GM18951 (cell line): ENCODE results near the gene CCDC88C.
"Not testable (repeated sequence)": the region's sequence is repeated elsewhere in the genome, so short reads cannot be mapped to it uniquely, and the experiment has no call there.

ENCODE experiments used
- POLR2A ChIP-seq: IDR thresholded peaks from 4 replicates; pipeline ENCODE4 v1.6.1; 2011; ENCODE audit warnings: mild to moderate bottlenecking; ENCODE audit not compliant: insufficient read length, insufficient read depth; ENCODE audit errors: extremely low read depth
- in situ Hi-C: fragments of 300-500 bp; cut with MboI; formaldehyde crosslinking; loops from one replicate; pipeline ENCODE4 v1.12.0; 2022; ENCODE audit warnings: low sequenced_read_pairs, mixed read lengths, inconsistent platforms; ENCODE audit not compliant: unreplicated experiment

The CCDC88C gene

DNA sequence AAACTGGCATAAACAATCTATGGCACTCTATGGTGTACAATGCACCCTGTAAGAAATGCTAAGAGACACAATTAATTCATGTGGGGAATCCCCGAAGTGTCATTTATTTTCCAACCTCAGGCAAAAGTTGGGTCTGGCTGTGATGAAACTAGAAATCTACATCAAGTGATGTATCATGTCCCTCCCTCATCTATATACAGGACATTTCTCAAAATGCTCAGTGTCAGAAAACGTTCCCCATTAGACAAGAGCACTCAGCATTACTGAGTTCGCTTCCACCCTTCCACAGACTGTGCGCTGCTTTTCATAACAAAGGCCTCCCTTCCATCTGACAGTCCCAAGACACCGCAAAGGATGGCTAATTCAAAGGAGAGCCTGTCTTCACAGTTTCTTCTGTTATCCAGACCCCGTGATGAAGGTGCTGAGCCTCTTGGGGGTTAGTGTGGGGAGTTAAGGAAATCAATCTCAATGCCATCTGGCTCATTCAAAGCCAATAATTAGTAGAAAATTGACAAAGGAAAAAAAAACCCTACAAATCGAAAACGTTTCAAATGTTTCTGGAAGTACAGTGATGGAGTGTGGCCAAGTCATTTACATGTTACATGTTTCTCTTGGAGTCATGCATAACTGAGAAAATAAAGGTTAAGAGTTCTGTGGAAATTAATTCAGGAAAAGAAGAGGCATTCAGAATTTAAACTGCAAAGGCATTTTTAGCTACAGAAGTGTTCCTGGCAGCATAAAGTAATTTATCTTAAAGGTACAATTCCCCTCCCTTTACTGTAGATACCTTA lies 7.5 kb downstream of the CCDC88C start:
- in situ Hi-C loops: no loop called here
- TF ChIP-seq POLR2A: no peak

GRCh38 chr14:91409240-91409639 lies 8.4 kb downstream of the CCDC88C start:
- in situ Hi-C loops: not testable (repeated sequence)

DNA sequence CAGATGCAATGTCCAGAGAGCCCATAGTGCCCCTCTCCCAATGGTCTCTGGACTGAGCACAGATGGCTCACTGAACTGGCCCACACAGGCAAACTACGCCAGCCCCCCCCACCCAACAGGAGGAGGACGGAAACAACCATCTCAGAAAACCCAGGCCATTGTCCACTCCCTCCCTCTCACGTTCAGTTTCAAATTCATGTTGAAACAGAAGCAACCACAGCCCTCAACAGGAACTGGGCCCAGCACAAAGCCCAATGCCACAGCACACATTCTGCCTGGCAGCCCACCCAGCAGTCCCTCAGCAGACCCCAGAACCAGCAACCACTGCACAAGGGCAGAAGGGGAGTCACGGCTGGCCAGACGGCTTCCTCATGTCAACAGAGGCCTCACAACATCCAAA lies 10.6 kb downstream of the CCDC88C start:
- no peak for TF ChIP-seq POLR2A
- in situ Hi-C loops: no loop called here

DNA sequence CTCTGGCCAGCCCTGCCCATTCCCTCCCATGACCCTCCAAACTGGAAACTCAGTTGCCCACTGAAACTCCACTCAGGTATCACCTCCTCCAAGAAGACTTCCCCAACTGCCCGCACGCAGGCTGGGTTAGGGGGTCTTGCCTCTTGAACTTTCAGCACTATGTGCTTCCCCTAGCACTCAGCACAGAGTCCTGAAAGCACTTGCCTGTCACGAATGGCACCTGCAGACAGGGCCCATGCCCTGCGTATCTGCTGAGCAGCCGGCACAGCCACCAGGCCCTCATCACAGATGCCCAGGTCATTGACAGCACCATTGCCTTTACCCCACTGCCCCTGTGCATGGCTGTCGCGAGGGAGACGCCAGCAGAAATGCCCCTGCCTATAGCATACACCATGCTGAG lies 11.2 kb downstream of the CCDC88C start:
- TF ChIP-seq POLR2A: no peak
- in situ Hi-C loops: no loop called here

- TF ChIP-seq POLR2A: no peak
- in situ Hi-C loops: no loop called here
These were observed 11.7 kb downstream of the CCDC88C start for GRCh38 chr14:91405724-91406435.

DNA sequence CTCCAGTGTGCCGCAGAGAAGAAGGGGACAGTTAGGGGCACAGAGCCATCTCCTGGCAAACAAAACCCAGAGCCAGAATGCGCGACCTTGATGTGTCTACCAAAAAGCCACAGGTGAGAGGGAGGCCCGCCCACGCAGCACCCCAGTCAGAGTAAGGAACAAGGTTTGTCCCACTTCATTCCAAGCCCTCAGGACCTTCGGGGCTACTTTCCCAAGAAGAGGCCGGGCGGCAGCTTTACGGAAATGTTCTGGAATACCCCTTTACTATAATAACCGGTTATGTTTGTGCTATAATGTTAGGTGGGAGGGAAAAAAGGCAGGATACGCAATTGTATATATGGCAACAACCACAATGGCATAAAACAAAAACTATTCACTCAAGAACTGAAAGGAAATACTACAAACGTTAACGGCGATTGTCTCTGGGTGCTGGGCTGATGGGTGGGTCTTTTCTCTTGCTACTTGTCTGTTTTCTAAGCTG lies 12.3 kb downstream of the CCDC88C start:
- no peak for TF ChIP-seq POLR2A
- in situ Hi-C loops: no loop called here

DNA sequence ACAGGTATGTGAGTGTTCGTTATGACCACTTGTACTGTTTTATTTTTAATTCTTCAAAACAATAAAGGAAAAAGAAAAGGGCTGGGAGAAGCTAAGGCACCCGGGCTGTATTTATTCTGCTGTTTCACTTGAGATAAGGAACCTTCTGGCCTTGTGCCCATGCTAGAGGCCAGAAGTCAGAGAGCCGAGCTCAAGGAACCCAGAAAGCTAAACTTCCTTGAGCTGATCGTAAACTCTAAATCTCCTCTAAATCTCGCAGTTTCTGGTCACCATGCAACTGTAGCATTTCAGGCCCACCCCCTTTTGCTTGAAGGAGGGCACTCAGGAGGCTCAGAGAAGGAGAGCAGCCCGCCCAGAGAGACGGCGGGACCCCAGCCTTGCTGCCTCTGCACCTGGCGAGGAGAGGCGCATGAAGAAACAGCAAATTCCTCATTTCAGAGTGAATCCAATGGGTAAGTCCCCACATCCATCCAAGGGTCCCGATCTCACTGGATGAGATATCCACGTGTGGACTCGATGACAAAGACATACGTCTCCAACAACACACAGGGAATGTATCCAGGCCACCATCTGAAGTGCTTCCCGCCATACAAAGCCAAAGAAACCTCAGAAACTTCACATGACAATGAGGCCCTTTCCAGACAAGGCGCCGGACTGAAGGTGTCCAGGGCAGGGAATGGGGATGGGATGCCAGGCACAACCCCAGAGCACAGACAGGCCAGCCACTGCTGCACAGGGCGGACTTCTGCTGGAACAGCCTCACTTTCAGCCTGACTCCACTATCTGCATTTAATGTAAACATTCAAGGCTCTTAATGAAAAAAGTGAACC lies 14.6 kb downstream of the CCDC88C start:
- in situ Hi-C loops: no loop called here
- no peak for TF ChIP-seq POLR2A

DNA sequence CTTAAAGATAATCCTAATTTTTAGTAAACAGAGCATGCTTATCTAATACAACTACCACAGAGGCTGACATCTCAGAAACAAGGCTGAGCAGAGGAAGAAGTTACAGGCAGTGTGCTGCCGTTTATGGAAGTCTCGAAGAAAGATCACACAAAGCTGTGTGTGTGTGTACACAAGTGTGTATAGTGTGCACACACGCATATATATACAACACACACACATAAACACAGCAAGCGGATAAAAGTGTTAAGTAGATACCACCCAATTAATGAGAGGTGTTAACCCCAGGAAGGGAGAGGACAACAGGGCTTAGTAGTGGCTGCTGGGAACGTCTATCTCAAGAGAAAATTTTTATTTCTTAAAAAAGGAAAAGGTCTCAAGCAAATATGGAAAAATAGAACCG lies 15.3 kb downstream of the CCDC88C start:
- in situ Hi-C loops: no loop called here
- TF ChIP-seq POLR2A: no peak

GRCh38 chr14:91401751-91402150 lies 15.9 kb downstream of the CCDC88C start:
- TF ChIP-seq POLR2A: no peak
- in situ Hi-C loops: no loop called here

GRCh38 chr14:91400696-91401095 lies 16.9 kb downstream of the CCDC88C start:
- no peak for TF ChIP-seq POLR2A
- in situ Hi-C loops: no loop called here

- peak; percentile 31 for TF ChIP-seq POLR2A
- in situ Hi-C loops: no loop called here
These were observed 17.6 kb downstream of the CCDC88C start for GRCh38 chr14:91399868-91400640.

- TF ChIP-seq POLR2A: no peak
- in situ Hi-C loops: no loop called here
These were observed 18.9 kb downstream of the CCDC88C start for GRCh38 chr14:91398707-91399106.
